Activated naive CD4-positive, alpha-beta T cell treated with anti-CD3 and anti-CD28 coated beads, Interleukin-2, amount 10 ng/mL, durations not matched to agents 5 hours and 36 hours (primary cell): ENCODE measurements around the gene CCT4. TPM values are rescaled to one million over a fixed set of nuclear protein-coding genes. Genes with fewer than 3 reads are reported as not detected.

ENCODE experiments used
- total RNA-seq, 2 experiments: library from RNA; stranded (reverse); gene quantifications; one replicate each; pipeline ENCODE4 v1.2.3, GENCODE V29; 2021

The CCT4 gene
- total RNA-seq: 100 to 1,000 TPM; 119 to 131 TPM

GRCh38 chr2:61888267-61889055, at the start of gene CCT4:
Gene CCT4 (minus strand): TSS chr2:61888656. CDS start chr2:61888507, 149 bp downstream.

GRCh38 chr2:61905372-61906185, 17.1 kb upstream of the CCT4 start, which contains the start of gene COMMD1:
Gene COMMD1 (plus strand): TSS chr2:61905674. CDS start chr2:61905679, 5 bp downstream.

GRCh38 chr2:61853847-61854563, 34.5 kb downstream of the CCT4 start, which contains the start of gene FAM161A:
Gene FAM161A (minus strand): TSS chr2:61854060. CDS start chr2:61854041, 19 bp downstream.

Other genes with a start within 250 kb of the CCT4 start
- gene FAM161A, start 34.6 kb downstream of the CCT4 start, total RNA-seq: 1 to 10 TPM; 2.7 to 3.2 TPM
- gene COMMD1, start 17.0 kb upstream of the CCT4 start, total RNA-seq: 10 to 100 TPM; 23.3 to 23.5 TPM